CD14-positive monocyte (primary cell): ENCODE data around the gene IWS1. TPM values are rescaled to one million over a fixed set of nuclear protein-coding genes. Genes with fewer than 3 reads are reported as not detected.

Experiments used
- DNase-seq, 3 donors: peaks; one replicate each; pipeline ENCODE4 v3.0.0-alpha.2; 2011 to 2022
- H2AFZ ChIP-seq: 2 replicates; pipeline ENCODE4 v1.6.0; 2012; ENCODE audit warnings: mild to moderate bottlenecking, low read depth, low read length, inconsistent platforms; ENCODE audit not compliant: insufficient read depth, poor library complexity, severe bottlenecking
- H3K27ac ChIP-seq, 2 donors: 1 replicate in 1 of 2; 2 replicates in 1 of 2; pipeline ENCODE4 v1.5.1; 2012 to 2013; ENCODE audit warnings: low read length in 2 of 2, control low read depth in 1 of 2, inconsistent platforms in 1 of 2, low read depth in 1 of 2, mild to moderate bottlenecking in 1 of 2
- H3K27me3 ChIP-seq, 2 donors: one replicate each; pipeline versions ENCODE4 v1.6.0 to v1.6.1; 2011 to 2013; ENCODE audit warnings: low read length in 2 of 2; ENCODE audit not compliant: control insufficient read depth in 2 of 2, insufficient read depth in 2 of 2
- H3K36me3 ChIP-seq, 2 donors: replicated peaks in 1 of 2; 1 replicate in 1 of 2; 2 replicates in 1 of 2; pipeline versions ENCODE4 v1.5.1 to v1.6.1; 2012 to 2013; ENCODE audit warnings: low read length in 2 of 2, control low read depth in 1 of 2, inconsistent platforms in 1 of 2, mild to moderate bottlenecking in 1 of 2; ENCODE audit not compliant: insufficient read depth in 2 of 2, control insufficient read depth in 1 of 2
- H3K4me1 ChIP-seq, 2 donors: 1 replicate in 1 of 2; 2 replicates in 1 of 2; pipeline versions ENCODE4 v1.5.1 to v1.6.1; 2012 to 2013; ENCODE audit warnings: low read length in 2 of 2, control low read depth in 1 of 2, inconsistent platforms in 1 of 2, mild to moderate bottlenecking in 1 of 2, moderate library complexity in 1 of 2; ENCODE audit not compliant: insufficient read depth in 2 of 2, control insufficient read depth in 1 of 2
- H3K4me2 ChIP-seq: replicated peaks from 2 replicates; pipeline ENCODE3; 2012; ENCODE audit warnings: low read length, moderate library complexity, mild to moderate bottlenecking; ENCODE audit not compliant: poor library complexity, severe bottlenecking; ENCODE audit errors: extremely low read depth
- H3K4me3 ChIP-seq, 3 experiments: fragments of 200-600 bp in 1 of 3; sonication (generic) in 1 of 3; replicated peaks in 1 of 3; 1 replicate in 2 of 3; 2 replicates in 1 of 3; pipeline ENCODE4 v1.5.1; 2011 to 2013; ENCODE audit warnings: low read length in 3 of 3, mild to moderate bottlenecking in 3 of 3, control low read depth in 2 of 3, low read depth in 2 of 3, inconsistent platforms in 1 of 3, moderate library complexity in 1 of 3
- H3K79me2 ChIP-seq: 2 replicates; pipeline ENCODE4 v1.6.0; 2012; ENCODE audit warnings: mild to moderate bottlenecking, control low read depth, inconsistent platforms, low read length, moderate library complexity; ENCODE audit not compliant: insufficient read depth
- H3K9ac ChIP-seq: 2 replicates; pipeline ENCODE4 v1.6.0; 2017; ENCODE audit warnings: low read length, mild to moderate bottlenecking; ENCODE audit not compliant: insufficient read depth, poor library complexity, severe bottlenecking
- H3K9me3 ChIP-seq, 2 donors: replicated peaks in 1 of 2; 1 replicate in 1 of 2; 2 replicates in 1 of 2; pipeline versions ENCODE4 v1.5.1 to v1.6.1; 2012 to 2013; ENCODE audit warnings: low read length in 2 of 2, control low read depth in 1 of 2; ENCODE audit not compliant: control insufficient read depth in 1 of 2, insufficient read depth in 1 of 2
- H4K20me1 ChIP-seq: 2 replicates; pipeline ENCODE4 v1.6.0; 2012; ENCODE audit warnings: mild to moderate bottlenecking, low read length, control low read depth, moderate library complexity; ENCODE audit not compliant: insufficient read depth
- H3K27ac Mint-ChIP-seq, 7 donors: one replicate each; pipeline ENCODE4 v1.8.0; 2020; ENCODE audit warnings: mild to moderate bottlenecking in 7 of 7, mixed read lengths in 7 of 7, moderate library complexity in 6 of 7, inconsistent platforms in 2 of 7
- H3K27me3 Mint-ChIP-seq, 3 donors: one replicate each; pipeline ENCODE4 v1.8.0; 2021 to 2022; ENCODE audit warnings: low read depth in 3 of 3, mild to moderate bottlenecking in 3 of 3, mixed read lengths in 3 of 3, moderate library complexity in 3 of 3, inconsistent platforms in 1 of 3
- H3K36me3 Mint-ChIP-seq, 2 donors: one replicate each; pipeline ENCODE4 v1.8.0; 2020; ENCODE audit warnings: mixed read lengths in 2 of 2, inconsistent platforms in 1 of 2, mild to moderate bottlenecking in 1 of 2
- H3K4me1 Mint-ChIP-seq: one replicate; pipeline ENCODE4 v1.8.0; 2020; ENCODE audit warnings: mild to moderate bottlenecking, mixed read lengths
- H3K4me3 Mint-ChIP-seq, 2 donors: one replicate each; pipeline ENCODE4 v1.8.0; 2020; ENCODE audit warnings: mild to moderate bottlenecking in 2 of 2, mixed read lengths in 2 of 2, moderate library complexity in 1 of 2
- H3K9me3 Mint-ChIP-seq, 7 donors: one replicate each; pipeline ENCODE4 v1.8.0; 2020 to 2022; ENCODE audit warnings: mixed read lengths in 7 of 7, mild to moderate bottlenecking in 6 of 7, moderate library complexity in 6 of 7, inconsistent platforms in 2 of 7
- WGBS: methylation state at CpG from one replicate; pipeline ENCODE4 v1.1.5; 2013; ENCODE audit warnings: missing lambda C conversion rate; ENCODE audit not compliant: insufficient coverage; 5-methylcytosine and 5-hydroxymethylcytosine counted together
- intact Hi-C, 2 donors: fragments of 100-400 bp; cut with micrococcal nuclease; formaldehyde crosslinking; loops; one replicate each; pipeline versions ENCODE4 v1.15.0 to v1.15.1; 2023
- polyA plus RNA-seq, 3 donors: library from polyadenylated mRNA; depleted of rRNA in 1 of 3; unstranded in 2 of 3; stranded (reverse) in 1 of 3; fragments of 300-500 nt in 2 of 3; fragments of >200 nt in 1 of 3; fragmentation: Illumina TruSeq in 2 of 3; gene quantifications; 1 replicate in 2 of 3; 2 replicates in 1 of 3; pipeline ENCODE4 v1.2.3, GENCODE V29; 2012 to 2021
- TF ChIP-seq, protein P1 (sequence below): fragments of 200-600 bp; IDR thresholded peaks from one replicate; pipeline ENCODE4 v1.8.0; 2022; ENCODE audit warnings: antibody characterized with exemption, mild to moderate bottlenecking

IWS1 gene
- polyA plus RNA-seq, 3 donors, result 7.9 to 21.3 (median 15.6) TPM

DNA sequence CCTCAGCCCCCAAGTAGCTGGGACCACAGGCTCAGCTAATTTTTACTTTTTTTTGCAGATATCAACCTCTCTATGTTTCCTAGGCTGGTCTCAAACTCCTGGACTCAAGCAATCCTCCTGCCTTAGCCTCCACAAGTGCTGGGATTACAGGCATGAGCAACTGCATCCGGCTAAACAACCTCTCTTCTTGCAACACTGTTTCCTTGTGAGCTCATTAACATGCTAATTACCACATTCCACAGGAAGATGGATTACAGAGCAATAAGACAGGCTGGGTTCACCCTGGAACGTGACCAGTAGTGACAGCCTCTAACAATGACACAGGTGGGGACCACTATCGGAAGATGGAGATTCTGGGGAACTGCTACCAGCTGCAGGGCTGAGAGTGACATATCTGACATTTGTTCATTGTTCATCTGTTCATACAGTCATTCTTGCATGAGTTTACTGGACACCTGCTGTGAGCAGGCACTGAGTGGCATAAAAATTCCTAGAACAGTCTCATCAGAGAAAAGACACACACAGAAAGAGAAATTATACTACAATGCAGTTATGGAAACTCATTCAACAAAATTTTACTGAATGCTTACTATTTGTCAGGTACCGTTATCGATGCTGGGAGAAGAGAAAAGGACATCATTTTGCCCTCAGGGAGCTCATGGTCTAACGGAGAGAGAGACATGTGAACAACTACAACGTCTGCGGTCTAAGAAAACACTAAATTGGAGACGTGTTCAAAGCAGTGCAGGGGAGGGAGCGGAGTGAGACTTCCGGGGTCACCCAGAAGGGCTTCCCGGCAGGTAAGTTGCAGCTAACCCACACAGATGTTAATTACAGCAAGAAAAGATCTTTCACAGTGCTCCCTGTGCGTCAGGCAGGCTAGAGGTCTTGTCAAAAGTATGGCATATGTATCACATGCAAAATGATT is 70.5 kb downstream of the IWS1 start:
- H3K9ac ChIP-seq, result no peak overlapping the region
- H3K27ac Mint-ChIP-seq, result peak overlapping the region in 2 of 7 donors; percentile 6 to 17
- H4K20me1 ChIP-seq, result no peaks in the 10 kb centered on the region
- H3K9me3 ChIP-seq, result no peaks in the 10 kb centered on the region
- no peaks in the 10 kb centered on the region for H3K36me3 ChIP-seq
- no peak overlapping the region for H3K4me3 ChIP-seq
- no peak overlapping the region for H2AFZ ChIP-seq
- no peak overlapping the region for H3K4me2 ChIP-seq
- peaks cover 10% of the 10 kb centered on the region for H3K4me1 Mint-ChIP-seq
- H3K4me1 ChIP-seq, result peaks cover 0 to 3% of the 10 kb centered on the region in 2 donors
- DNase-seq, result peak in 2 of 3 donors; percentile 3 to 7
- peaks cover 0 to 3% (median 2%) of the 10 kb centered on the region in 3 donors for H3K27me3 Mint-ChIP-seq
- no peaks in the 10 kb centered on the region for H3K27me3 ChIP-seq
- no peak overlapping the region for H3K27ac ChIP-seq
- H3K9me3 Mint-ChIP-seq, result peaks cover 0 to 5% (median 0%) of the 10 kb centered on the region in 7 donors
- whole genome bisulfite sequencing, result 87% methylated on average over 8 of the region's 13 CpGs
- TF ChIP-seq, protein P1, sequence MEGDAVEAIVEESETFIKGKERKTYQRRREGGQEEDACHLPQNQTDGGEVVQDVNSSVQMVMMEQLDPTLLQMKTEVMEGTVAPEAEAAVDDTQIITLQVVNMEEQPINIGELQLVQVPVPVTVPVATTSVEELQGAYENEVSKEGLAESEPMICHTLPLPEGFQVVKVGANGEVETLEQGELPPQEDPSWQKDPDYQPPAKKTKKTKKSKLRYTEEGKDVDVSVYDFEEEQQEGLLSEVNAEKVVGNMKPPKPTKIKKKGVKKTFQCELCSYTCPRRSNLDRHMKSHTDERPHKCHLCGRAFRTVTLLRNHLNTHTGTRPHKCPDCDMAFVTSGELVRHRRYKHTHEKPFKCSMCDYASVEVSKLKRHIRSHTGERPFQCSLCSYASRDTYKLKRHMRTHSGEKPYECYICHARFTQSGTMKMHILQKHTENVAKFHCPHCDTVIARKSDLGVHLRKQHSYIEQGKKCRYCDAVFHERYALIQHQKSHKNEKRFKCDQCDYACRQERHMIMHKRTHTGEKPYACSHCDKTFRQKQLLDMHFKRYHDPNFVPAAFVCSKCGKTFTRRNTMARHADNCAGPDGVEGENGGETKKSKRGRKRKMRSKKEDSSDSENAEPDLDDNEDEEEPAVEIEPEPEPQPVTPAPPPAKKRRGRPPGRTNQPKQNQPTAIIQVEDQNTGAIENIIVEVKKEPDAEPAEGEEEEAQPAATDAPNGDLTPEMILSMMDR, result no peak
- H3K4me3 Mint-ChIP-seq, result no peak overlapping the region
- H3K36me3 Mint-ChIP-seq, result peaks cover 5 to 11% of the 10 kb centered on the region in 2 donors
- no peaks in the 10 kb centered on the region for H3K79me2 ChIP-seq
- intact Hi-C loops, result no loop called here

DNA sequence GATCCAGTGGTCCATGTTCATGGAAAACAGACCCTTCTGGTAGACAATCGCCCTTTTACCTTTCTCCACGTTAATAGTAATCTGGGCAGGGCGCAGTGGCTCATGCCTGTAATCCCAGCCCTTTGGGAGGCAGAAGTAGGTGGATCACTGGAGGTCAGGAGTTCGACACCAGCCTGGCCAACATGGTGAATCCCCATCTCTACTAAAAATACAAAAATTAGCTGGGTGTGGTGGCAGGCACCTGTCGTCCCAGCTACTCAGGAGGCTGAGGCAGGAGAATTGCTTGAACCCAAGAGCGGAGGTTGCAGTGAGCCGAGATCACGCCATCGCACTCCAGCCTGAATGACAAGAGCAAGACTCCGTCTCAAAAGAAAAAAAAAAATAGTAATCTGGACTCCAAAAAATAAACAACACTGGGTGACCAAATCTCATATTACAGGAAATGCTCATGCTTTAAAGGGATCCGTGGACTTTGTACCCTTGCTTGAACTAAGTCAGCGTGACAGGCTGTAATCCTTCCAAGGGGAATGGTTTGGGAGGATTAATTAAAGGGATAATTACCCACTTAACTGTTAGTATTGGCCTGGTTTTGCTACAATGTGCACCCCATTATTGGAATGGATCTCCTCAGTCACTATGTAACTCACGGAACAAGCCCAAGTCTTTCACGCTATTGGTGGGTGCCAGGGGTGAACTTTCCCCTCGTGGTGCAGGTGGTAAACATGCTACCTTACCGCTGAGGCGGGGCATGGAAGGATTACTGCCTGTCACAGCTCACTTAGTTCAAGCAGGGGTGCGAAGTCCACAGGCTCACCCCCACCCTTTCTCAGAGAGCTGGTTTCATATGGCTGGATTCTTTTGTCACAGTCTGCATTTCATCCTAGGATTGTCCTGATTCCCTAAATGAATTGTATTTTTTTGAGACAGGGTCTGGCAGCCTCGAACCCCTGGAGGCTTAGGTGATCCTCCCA is 71.4 kb downstream of the IWS1 start:
- peaks cover 0 to 3% of the 10 kb centered on the region in 2 donors for H3K4me1 ChIP-seq
- no peak overlapping the region for H3K9ac ChIP-seq
- intact Hi-C loops, result no loop called here
- peaks cover 6 to 16% of the 10 kb centered on the region in 2 donors for H3K36me3 Mint-ChIP-seq
- H3K4me3 Mint-ChIP-seq, result no peak overlapping the region
- H2AFZ ChIP-seq, result no peak overlapping the region
- H3K9me3 Mint-ChIP-seq, result peaks cover 0 to 5% (median 0%) of the 10 kb centered on the region in 7 donors
- no peak overlapping the region for H3K27ac ChIP-seq
- H4K20me1 ChIP-seq, result no peaks in the 10 kb centered on the region
- no peak overlapping the region for H3K27ac Mint-ChIP-seq
- no peaks in the 10 kb centered on the region for H3K79me2 ChIP-seq
- TF ChIP-seq, protein P1, result no peak
- H3K9me3 ChIP-seq, result no peaks in the 10 kb centered on the region
- H3K4me3 ChIP-seq, result no peak overlapping the region
- no peaks in the 10 kb centered on the region for H3K36me3 ChIP-seq
- no peaks in the 10 kb centered on the region for H3K27me3 ChIP-seq
- no peak for DNase-seq
- peaks cover 0 to 3% (median 2%) of the 10 kb centered on the region in 3 donors for H3K27me3 Mint-ChIP-seq
- peaks cover 10% of the 10 kb centered on the region for H3K4me1 Mint-ChIP-seq
- H3K4me2 ChIP-seq, result no peak overlapping the region
- 96% methylated on average over 10 of the region's 19 CpGs for WGBS
